Breast epithelium (tissue), 4 donors: ENCODE measurements around the gene CT45A2. TPM values are rescaled to one million over a fixed set of nuclear protein-coding genes. Genes with fewer than 3 reads are reported as not detected.
"Not testable (repeated sequence)": the region's sequence is repeated elsewhere in the genome, so short reads cannot be mapped to it uniquely, and the experiment has no call there.

Source experiments
- DNase-seq, 2 donors: peaks; one replicate each; pipeline ENCODE4 v3.0.0-alpha.2; 2019; ENCODE audit warnings: low spot score in 2 of 2
- H3K27ac ChIP-seq, 2 donors: fragments of 200-600 bp; sonication (generic) in 1 of 2; one replicate each; pipeline ENCODE4 v1.5.1; 2016 to 2019; ENCODE audit warnings: mild to moderate bottlenecking in 1 of 2
- H3K27me3 ChIP-seq, 2 donors: fragments of 200-600 bp; sonication (generic) in 1 of 2; one replicate each; pipeline versions ENCODE4 v1.5.1 to v1.6.0; 2017 to 2019; ENCODE audit warnings: control low read depth in 1 of 2, mild to moderate bottlenecking in 1 of 2
- H3K36me3 ChIP-seq: fragments of 200-600 bp; one replicate; pipeline ENCODE4 v1.5.1; 2019
- H3K4me1 ChIP-seq, 2 donors: fragments of 200-600 bp; sonication (generic); one replicate each; pipeline ENCODE4 v1.5.1; 2016 to 2019; ENCODE audit warnings: control low read depth in 1 of 2
- H3K4me3 ChIP-seq, 3 donors: fragments of 200-600 bp; sonication (generic); 1 replicate in 2 of 3; 2 replicates in 1 of 3; pipeline ENCODE4 v1.5.1; 2016 to 2019; ENCODE audit warnings: mild to moderate bottlenecking in 3 of 3, moderate library complexity in 2 of 3
- H3K9me3 ChIP-seq, 2 donors: fragments of 200-600 bp; sonication (generic) in 1 of 2; one replicate each; pipeline ENCODE4 v1.5.1; 2016 to 2019; ENCODE audit warnings: control low read depth in 1 of 2
- intact Hi-C: fragments of 100-400 bp; cut with DNase I; formaldehyde crosslinking; loops from one replicate; pipeline ENCODE4 v1.15.1; 2023; ENCODE audit warnings: low total_unique reads
- total RNA-seq, 3 donors: library from RNA; depleted of rRNA; stranded (reverse); fragments of >200 nt; gene quantifications; one replicate each; pipeline ENCODE4 v1.1.0, GENCODE V29; 2016

Gene CT45A2
- total RNA-seq: not detected

GRCh38 chrX:135819912-135820311, at the start of gene CT45A2:
Gene CT45A2, minus strand, starts transcription at chrX:135820012. Its CDS starts 3,747 bp downstream, at chrX:135816265.
- H3K27ac ChIP-seq, intact Hi-C loops, H3K4me3 ChIP-seq, H3K27me3 ChIP-seq, DNase-seq, H3K4me1 ChIP-seq, H3K36me3 ChIP-seq, H3K9me3 ChIP-seq: not testable (repeated sequence)

- H3K4me3 ChIP-seq, H3K4me1 ChIP-seq, intact Hi-C loops, H3K27me3 ChIP-seq, H3K9me3 ChIP-seq, H3K27ac ChIP-seq, H3K36me3 ChIP-seq, DNase-seq: not testable (repeated sequence)
Observed at GRCh38 chrX:135854438-135854837, 34.6 kb upstream of the CT45A2 start, which contains the start of gene CT45A8. Gene CT45A8, minus strand, starts transcription at chrX:135854538. Its CDS starts 3,755 bp downstream, at chrX:135850783.

GRCh38 chrX:135837180-135837579, 17.4 kb upstream of the CT45A2 start, which contains the start of gene CT45A7:
Gene CT45A7, minus strand, starts transcription at chrX:135837280. Its CDS starts 3,747 bp downstream, at chrX:135833533.
- H3K4me3 ChIP-seq, DNase-seq, H3K36me3 ChIP-seq, H3K27me3 ChIP-seq, intact Hi-C loops, H3K9me3 ChIP-seq, H3K27ac ChIP-seq, H3K4me1 ChIP-seq: not testable (repeated sequence)

GRCh38 chrX:135802687-135803086, 17.1 kb downstream of the CT45A2 start, which contains the start of gene CT45A6:
Gene CT45A6, minus strand, starts transcription at chrX:135802787. Its CDS starts 3,794 bp downstream, at chrX:135798993.
- H3K9me3 ChIP-seq, DNase-seq, H3K4me3 ChIP-seq, H3K4me1 ChIP-seq, H3K36me3 ChIP-seq, H3K27me3 ChIP-seq, intact Hi-C loops, H3K27ac ChIP-seq: not testable (repeated sequence)

GRCh38 chrX:135785403-135785802, 34.4 kb downstream of the CT45A2 start, which contains the start of gene CT45A5:
Gene CT45A5, minus strand, starts transcription at chrX:135785503. Its CDS starts 3,774 bp downstream, at chrX:135781729.
- H3K4me1 ChIP-seq, H3K27me3 ChIP-seq, intact Hi-C loops, H3K27ac ChIP-seq, H3K36me3 ChIP-seq, H3K9me3 ChIP-seq, H3K4me3 ChIP-seq, DNase-seq: not testable (repeated sequence)

- DNase-seq, H3K4me1 ChIP-seq, intact Hi-C loops, H3K9me3 ChIP-seq, H3K27ac ChIP-seq, H3K36me3 ChIP-seq, H3K4me3 ChIP-seq, H3K27me3 ChIP-seq: not testable (repeated sequence)
Observed at GRCh38 chrX:135768091-135768490, 51.7 kb downstream of the CT45A2 start, which contains the start of gene CT45A3. Gene CT45A3, minus strand, starts transcription at chrX:135768191. Its CDS starts 3,747 bp downstream, at chrX:135764444.

Other genes starting within 250 kb of the CT45A2 start
- gene CT45A1, start 106.4 kb downstream of the CT45A2 start, total RNA-seq: not detected
- gene CT45A3, start 51.8 kb downstream of the CT45A2 start, total RNA-seq: not detected
- not detected for gene CT45A5, start 34.5 kb downstream of the CT45A2 start, total RNA-seq
- not detected for gene CT45A6, start 17.2 kb downstream of the CT45A2 start, total RNA-seq
- not detected for gene CT45A7, start 17.3 kb upstream of the CT45A2 start, total RNA-seq
- gene CT45A8, start 34.5 kb upstream of the CT45A2 start, total RNA-seq: not detected
- gene CT45A9, start 51.8 kb upstream of the CT45A2 start, total RNA-seq: not detected
- gene CT45A10, start 73.4 kb upstream of the CT45A2 start, total RNA-seq: not detected
- not detected for gene SAGE1, start 73.7 kb upstream of the CT45A2 start, total RNA-seq
- 10 to 100 TPM; 22.0 to 33.1 (median 25.6) TPM for gene MMGT1, start 154.0 kb upstream of the CT45A2 start, total RNA-seq
- gene SLC9A6, start 165.4 kb upstream of the CT45A2 start, total RNA-seq: 10 to 100 TPM; 12.5 to 17.1 (median 12.9) TPM